Stimulated activated CD4-positive, alpha-beta T cell treated with anti-CD3 and anti-CD28 coated beads, Interleukin-1b, Interleukin-23, amount 100 ng/mL, for 48 hours (primary cell): ENCODE results near the gene MALSU1.

Source experiments
- DNase-seq: peaks from one replicate; pipeline ENCODE4 v3.0.0-alpha.2; 2020

The MALSU1 gene

GRCh38 chr7:23336799-23337283 is 37.7 kb downstream of the MALSU1 start:
- no peak for DNase-seq

DNA sequence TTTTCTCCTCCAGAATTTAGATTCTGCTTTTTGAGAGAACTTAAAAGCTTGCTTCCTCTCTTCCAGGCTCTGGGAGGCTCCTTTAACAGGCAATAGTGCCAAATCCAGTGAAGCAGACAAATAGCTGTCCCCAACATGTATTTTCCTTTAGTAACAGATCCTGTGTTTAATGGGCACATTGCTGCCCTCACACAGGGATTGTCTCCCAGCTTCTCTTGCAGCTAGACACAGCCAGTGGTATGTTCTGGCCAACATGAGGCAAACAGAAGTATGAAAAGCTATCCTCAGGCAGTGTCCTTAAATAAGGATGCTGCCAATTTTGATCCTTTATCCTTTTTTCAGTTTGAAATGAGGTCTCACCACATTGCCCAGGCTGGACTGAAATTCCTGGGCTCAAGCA is 38.2 kb downstream of the MALSU1 start:
- no peak for DNase-seq

GRCh38 chr7:23338439-23338838 is 39.3 kb downstream of the MALSU1 start:
- DNase-seq, result no peak

GRCh38 chr7:23338863-23339262 is 39.7 kb downstream of the MALSU1 start:
- no peak for DNase-seq

GRCh38 chr7:23341846-23342598 is 42.9 kb downstream of the MALSU1 start:
- no peak for DNase-seq

GRCh38 chr7:23343102-23343501 is 44.0 kb downstream of the MALSU1 start:
- no peak for DNase-seq

DNA sequence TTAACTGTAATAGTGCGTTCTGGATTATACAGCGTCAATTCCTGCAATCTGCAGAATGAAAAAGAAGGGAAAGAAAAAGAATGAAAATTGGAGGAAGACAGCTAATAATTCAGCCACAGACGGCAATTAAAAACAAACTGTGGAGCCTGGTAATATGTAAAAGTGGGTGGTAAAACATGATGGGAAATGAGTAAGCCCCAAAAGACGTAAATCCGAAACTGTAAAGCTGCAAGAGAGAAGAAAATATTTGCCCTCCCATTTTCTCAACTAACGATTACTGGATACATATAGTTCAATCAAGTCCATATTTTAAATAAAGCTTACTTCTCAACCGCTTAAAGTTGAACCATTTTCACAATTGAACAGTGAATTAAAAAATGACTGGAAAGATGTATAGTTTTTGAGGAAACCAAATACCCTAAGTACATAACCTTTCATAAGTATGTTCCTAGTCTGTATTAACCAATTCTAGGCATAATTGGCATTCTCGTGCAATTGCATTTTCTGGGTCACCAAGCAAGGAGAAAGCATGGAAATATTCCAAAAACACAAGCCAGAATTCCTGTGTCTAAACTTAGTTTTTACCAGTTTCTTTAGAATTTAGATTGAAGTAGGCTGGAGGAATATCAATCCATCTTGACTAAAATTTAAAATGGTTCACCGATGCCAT is 44.8 kb downstream of the MALSU1 start:
- no peak for DNase-seq

DNA sequence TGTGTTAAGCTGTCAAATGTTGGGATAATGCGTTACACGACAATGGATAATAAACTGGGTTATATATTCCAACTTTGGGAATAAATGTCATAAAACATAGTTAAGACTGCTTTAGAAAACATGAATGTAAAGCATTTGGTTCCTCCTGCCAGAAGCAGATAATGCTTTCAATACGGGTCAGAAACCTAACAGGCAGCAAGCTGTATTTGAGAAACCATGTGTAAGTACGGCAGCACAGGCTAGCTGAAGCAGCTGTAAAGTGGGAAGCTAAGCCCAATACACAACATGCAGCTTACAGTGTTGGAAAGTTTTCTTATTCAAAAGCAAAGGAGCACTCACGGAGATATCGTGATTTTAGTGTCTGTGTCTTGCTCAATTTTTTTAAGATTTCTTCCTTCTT is 46.5 kb downstream of the MALSU1 start:
- no peak for DNase-seq

GRCh38 chr7:23346316-23346715 is 47.2 kb downstream of the MALSU1 start:
- no peak for DNase-seq

DNA sequence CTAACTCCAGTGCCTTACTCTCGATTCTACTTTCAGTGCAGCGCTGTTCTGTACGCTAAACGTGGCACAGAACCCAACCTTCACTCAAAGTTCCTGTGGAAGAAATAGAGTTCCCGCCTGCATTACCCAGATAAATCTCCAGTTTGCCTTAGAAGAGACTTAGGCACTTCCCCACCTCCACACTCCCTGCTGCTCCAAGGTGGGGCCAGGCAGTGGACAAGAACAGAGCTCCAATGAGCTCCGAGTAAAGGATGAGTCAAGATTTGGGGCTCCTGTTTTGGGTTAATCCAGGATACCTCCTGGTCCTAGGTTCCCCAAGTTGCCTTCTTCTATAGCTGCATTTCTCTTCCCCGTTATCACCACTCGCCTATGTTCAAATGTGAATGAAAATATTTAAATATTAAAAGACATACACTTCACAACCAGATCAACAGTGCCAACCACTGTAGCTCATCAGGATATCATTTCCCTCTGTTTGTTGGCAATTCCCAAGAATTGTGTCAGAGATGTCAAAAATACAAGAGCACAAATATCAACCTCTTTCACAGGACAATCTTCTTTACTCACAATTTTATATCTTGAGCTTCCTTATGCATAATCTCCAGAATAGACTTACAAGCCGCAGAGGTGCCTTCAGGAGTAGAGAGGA is 48.0 kb downstream of the MALSU1 start:
- no peak for DNase-seq

- DNase-seq, result no peak
Measured at GRCh38 chr7:23347682-23348180, 48.6 kb downstream of the MALSU1 start.

GRCh38 chr7:23349484-23350157 is 50.5 kb downstream of the MALSU1 start:
- no peak for DNase-seq

GRCh38 chr7:23350466-23350865 is 51.3 kb downstream of the MALSU1 start:
- DNase-seq, result no peak

GRCh38 chr7:23353172-23353571 is 54.0 kb downstream of the MALSU1 start:
- no peak for DNase-seq

- DNase-seq, result no peak
Measured at GRCh38 chr7:23356168-23356567, 57.0 kb downstream of the MALSU1 start.

GRCh38 chr7:23356726-23357125 is 57.6 kb downstream of the MALSU1 start:
- no peak for DNase-seq

- no peak for DNase-seq
Measured at GRCh38 chr7:23357190-23358093, 58.3 kb downstream of the MALSU1 start.

DNA sequence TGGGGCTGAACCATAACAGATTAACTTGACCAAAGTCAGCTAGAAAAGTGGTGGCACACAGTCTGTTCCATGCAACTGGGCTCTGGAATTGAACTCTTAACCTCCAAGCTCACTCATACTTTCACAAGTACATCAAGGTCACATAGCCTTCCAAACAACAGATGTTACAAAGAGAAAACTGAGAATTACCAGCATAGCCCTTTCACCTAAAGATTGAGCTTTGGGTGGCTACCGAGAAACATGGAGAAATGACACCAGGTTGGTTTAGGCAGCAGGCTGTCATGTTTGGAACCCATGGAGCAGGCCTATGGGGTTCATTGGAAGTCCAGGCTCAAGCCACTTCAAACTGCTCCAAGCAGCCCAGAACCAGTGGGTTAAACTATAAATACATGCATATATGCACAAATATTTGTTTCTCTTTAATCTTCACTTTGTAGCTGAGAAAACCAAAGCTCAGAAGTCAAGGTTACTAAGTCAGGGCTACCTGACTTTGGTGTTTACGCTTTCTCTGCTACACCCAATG is 59.1 kb downstream of the MALSU1 start:
- no peak for DNase-seq
